CD4-positive, alpha-beta T cell treated with Interferon gamma for 1 hour (primary cell): Measurements from ENCODE around the gene SLC7A5.
"Not testable (repeated sequence)": the region's sequence is repeated elsewhere in the genome, so short reads cannot be mapped to it uniquely, and the experiment has no call there.

Experiments
- DNase-seq: peaks from one replicate; pipeline ENCODE4 v3.0.0-alpha.2; 2020

SLC7A5 gene

DNA sequence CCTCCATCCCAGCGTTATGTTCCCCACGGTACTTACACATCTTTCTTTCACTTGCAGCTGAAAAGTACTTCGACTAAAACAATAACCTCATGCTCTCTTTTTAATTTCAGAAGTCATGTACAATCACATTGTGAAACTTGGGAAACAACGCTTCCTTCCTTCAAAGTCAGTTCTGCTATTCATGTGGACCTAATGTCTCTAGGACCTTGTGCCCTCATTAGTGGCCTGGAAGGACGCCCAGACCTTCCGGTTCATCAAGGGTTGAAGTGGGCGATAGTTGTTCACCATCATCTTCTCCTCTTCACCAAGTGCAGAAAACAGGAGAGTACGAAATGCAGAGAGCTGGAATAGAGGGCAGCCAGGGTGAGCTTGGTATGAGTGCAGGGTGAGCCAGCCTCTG, 18.6 kb upstream of the SLC7A5 start:
- not testable (repeated sequence) for DNase-seq

DNA sequence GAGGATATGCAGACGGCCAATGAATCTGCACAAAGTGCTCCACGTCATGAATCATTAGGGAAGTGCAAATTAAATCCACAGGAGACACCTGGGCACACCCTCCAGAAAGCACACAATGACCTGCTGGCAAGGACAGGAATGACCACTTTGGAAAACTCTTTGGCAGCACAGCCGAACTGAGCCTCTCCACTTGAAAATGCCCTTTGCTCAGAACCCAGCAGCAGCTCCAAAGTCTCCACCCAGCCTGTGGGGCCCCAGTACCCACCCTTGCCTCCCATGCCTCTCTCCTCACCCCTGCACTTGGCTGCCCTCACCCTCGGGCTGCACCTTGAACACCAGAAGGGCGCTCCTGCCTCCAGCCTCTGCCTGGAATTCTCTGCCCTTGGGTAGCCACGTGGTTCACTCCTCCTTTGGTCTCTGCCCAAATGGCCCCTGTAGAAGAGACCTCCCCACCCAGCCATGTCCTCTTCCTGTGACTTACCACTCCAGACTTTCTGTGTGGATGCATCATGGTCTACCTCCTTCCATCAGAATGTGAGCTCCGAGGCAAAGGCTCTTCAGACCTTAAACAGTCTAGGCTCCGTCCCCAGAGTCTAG, 16.2 kb upstream of the SLC7A5 start:
- not testable (repeated sequence) for DNase-seq

- no peak for DNase-seq
These were observed 13.2 kb upstream of the SLC7A5 start for GRCh38 chr16:87882436-87883019.

DNA sequence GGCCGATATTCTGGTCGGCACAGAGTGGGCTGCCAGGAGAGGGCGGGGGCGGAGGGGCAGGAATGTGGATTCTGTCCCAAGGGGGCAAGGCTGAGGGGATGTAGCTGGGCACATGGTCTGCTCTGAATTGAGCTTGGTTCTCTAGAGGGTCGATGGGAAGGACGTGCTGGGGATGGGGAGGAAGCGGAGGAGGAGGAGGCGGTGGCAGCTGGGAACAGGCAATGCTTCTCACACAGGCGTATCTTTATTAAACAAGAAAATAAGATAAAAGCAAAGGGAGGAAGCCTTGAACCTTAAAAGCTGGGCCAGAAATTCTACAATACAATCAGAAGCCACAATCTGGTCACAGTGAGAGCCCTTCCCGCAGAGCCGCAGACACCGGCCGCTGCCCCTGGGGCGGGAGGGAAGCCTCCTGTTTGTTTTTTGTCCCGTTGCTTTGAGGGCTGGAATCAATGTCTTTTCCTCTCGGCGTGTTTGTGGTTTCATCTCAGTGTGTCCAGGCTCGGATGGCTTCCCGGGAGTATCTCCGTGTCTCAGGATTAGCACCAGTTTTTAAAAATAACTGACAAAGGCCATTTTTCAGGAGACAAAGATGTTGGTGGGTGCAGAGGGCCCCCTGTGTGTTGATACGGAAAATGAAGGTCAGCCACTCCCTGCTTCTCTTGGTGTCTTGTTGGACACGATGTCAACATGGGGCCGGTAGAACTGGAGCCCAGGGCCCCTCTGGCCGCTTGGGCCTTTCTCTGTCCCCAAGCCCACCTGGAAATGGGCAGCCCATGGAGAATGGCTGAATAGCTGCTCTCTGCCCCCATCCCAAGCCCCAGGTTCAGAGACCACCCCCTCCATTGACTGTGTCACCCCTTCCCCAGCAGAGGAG, 12.3 kb upstream of the SLC7A5 start:
- DNase-seq, result no peak

- no peak for DNase-seq
These were observed 10.9 kb upstream of the SLC7A5 start for GRCh38 chr16:87880117-87880696.

GRCh38 chr16:87879411-87880013, 10.2 kb upstream of the SLC7A5 start:
- not testable (repeated sequence) for DNase-seq

DNA sequence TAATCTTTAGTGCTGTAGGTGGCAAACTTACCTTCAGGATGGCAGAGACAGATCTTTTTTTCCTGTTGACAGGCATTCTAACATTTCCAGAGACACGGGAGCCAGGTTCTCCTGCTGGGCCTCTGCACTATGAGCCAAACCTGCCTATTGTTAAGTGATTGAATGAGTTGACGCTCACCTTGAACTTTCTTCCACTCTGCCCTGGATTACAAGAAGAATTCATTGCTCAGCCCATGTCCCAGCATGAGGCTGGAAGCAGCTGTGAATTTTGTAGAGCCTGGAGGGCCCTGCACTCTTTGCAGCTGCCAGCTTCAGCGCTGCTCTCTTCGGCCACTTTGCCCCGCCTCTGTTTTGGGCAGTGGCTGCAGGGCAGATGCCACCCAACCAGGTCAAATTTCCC, 9.4 kb upstream of the SLC7A5 start:
- DNase-seq, result no peak

GRCh38 chr16:87877942-87878507, 8.7 kb upstream of the SLC7A5 start:
- DNase-seq, result no peak

DNA sequence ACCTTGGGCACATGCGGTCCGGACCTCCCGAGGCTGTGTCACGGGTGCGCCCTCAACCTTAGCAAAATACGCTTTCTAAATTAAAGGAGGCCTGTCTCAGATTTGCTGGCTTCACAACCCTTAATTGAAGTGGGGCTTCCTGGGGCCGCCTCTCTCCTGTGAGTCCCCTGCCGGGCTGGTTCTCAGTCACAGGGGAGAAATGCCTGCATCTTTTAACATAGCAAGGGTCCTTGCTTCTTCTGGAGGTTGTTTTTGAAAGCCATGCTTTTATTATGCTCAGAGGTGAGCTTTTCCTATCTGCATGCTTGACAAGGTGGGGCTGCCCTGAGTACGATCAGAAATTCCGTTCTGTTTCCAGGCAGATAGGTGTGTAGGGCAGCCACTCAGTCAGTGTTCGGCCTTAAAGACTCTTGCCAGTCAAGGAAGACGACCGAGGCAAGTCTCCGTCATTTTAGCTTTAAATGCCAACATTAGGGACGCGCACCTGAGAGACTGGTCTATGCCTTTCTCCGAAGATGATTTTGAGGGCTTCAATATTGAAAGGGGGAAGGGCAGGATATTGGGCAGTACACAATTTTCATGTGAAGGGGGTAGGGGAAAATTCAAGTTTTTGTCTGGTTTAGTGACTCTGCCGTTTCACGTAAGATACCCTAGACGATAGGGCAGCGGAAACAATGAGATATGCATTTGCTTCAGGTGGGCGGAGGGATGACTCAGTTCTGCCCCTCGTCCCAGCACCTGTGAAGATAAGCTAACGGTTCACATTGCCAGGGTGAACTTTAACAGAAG, 5.5 kb upstream of the SLC7A5 start:
- DNase-seq, result no peak

- DNase-seq, result not testable (repeated sequence)
These were observed 1.3 kb upstream of the SLC7A5 start for GRCh38 chr16:87870418-87871291.

- DNase-seq, result not testable (repeated sequence)
These were observed 641 bp upstream of the SLC7A5 start for GRCh38 chr16:87869879-87870417.

DNA sequence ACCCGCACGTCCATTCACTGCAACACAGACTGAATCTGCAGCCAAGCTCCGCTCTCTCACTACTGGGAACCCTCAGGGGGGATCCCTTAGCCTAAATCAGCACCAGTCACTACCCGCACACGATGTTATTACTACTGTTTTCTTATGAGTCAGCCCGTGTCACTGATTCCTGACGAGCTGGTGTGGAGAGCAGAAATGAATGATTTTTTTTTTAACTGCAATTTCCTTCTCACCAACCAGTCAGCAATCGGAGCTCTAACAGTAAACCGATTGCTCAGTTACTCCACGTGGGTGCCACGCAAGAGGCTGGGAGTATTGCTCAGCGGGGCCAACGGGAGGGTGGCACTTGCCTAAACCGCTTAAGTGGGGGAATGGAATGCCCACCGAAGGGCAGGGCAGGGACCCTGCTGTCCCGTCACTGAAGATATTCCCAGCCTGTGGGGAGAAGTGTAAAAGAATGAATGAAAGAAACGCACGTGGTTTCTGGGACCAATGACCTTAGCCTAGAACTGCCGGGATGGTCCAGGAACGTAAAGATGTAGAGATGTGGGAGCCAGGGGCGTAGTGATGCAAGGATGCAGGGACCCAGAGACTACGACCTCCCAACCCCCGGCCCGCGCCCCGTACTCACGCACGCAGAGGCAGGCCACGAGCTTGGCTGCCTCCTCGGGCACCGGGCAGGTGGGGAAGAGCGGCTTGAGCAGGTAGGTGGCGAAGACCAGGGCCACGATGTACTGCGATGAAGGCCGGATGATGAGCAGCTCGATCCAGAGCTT, 865 bp downstream of the SLC7A5 start:
- DNase-seq, result peak; percentile 72

- DNase-seq, result peak; percentile 72
These were observed 3.3 kb downstream of the SLC7A5 start for GRCh38 chr16:87865902-87866555.

DNA sequence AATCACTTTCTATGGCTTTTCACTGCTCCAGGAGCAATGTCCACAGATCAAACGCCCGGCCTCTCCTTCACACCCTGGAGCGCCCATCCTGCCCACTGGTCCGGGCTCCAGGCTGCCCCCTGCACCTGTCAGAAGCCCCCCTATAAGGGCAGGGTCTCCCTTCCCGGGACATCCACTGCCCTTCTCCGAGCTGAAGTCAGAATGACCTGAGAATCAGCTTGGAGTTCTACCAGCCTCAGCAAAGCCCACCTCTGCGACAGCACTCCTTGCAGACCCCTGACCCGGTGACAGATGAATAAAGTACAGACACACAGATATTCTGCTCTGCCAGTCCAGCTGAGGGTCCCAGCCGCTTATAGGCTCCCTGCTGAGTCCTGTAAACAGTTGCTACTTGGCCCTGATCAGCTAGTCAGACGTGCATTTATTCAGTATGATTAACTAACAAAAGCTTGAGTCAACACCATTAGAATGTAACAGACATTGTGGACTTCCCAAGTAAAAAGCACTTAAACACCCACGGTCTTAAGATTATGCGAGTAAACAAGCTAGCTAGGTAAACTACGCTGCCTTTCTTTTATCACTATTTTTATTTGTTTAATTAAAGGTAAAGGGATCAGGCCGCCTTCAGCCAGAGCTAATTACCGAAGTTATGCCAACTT, 4.8 kb downstream of the SLC7A5 start:
- no peak for DNase-seq

- DNase-seq, result not testable (repeated sequence)
These were observed 6.0 kb downstream of the SLC7A5 start for GRCh38 chr16:87863327-87863635.

- DNase-seq, result not testable (repeated sequence)
These were observed 6.5 kb downstream of the SLC7A5 start for GRCh38 chr16:87862597-87863326.

DNA sequence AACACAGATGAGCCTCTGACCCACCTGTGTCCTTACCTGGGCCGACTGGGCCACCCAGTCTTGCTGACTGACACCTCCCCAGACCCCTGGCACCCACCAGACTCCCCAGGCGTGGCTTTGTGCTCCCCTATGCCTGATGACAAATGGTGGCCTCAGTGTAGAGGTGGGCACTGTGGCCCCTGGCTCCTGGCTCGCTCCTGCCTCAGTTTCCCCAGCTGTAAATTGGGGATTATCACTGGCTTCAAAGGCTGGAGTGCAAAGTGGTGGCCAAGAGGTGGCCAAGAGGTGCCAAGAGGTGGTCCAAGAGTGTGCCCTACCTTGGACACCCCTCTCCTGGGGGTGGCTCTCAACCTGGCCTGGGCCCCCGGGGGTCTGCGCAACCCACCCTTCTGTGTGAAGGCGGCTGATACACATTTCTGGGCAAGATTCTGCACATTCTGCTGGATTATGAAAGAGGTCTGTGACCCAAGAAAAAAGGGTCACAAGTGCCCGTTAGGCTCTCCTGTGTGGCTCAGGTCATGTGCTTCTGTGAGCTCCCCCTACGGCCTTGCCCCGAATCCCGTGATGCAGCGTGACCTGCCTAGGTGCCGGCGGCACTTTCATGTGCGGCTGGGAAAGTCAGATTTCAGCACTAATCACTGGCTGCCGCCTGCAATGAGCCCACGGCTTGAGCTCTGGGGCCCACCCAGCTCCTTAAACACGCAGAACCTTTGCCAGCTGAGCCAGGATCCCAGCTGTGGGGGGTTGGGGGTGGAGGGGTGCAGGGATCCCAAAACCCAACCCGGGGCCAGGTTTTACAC, 7.8 kb downstream of the SLC7A5 start:
- not testable (repeated sequence) for DNase-seq
